ENCODE data around the gene DCAF15.

- TF ChIP-seq CTCF (conservative IDR thresholded peaks at IDR 0.05; ENCODE audit: low read depth in 2 of 2) (no peak), ZNF331 (CRISPR knock-in tag; IDR thresholded peaks at IDR 0.05; ENCODE audit: low read depth) (no peak), ETS1 (IDR thresholded peaks at IDR 0.05) (no peak), JUNB (IDR thresholded peaks at IDR 0.05; ENCODE audit: unreplicated experiment) (no peak), EZH2phosphoT487 (IDR thresholded peaks at IDR 0.05; ENCODE audit: unreplicated experiment) (no peak), POLR2AphosphoS5 (IDR thresholded peaks at IDR 0.05; ENCODE audit: low read depth) (no peak), EZH2 (IDR thresholded peaks at IDR 0.05; ENCODE audit: low read depth, unreplicated experiment) (no peak), CREB1 (CRISPR knock-in tag; IDR thresholded peaks at IDR 0.05; ENCODE audit: low read depth) (no peak), REST (IDR thresholded peaks at IDR 0.05; ENCODE audit: unreplicated experiment) (no peak), STAT1 (IDR thresholded peaks at IDR 0.05; ENCODE audit: unreplicated experiment) (no peak), ZNF114 (CRISPR knock-in tag; IDR thresholded peaks at IDR 0.05) (no peak), ZNF462 (CRISPR knock-in tag; IDR thresholded peaks at IDR 0.05) (no peak)
Observed at GRCh38 chr19:13959141-13959961, 7.0 kb downstream of the DCAF15 start.

Data from GM23338 (cell line).